Measurements from ENCODE around the gene PRKCZ.

GRCh38 chr1:2081326-2081885, 31.2 kb downstream of the PRKCZ start:
- TF ChIP-seq CTCF (IDR thresholded peaks at IDR 0.05; ENCODE audit: low read depth, low read length, missing input control) = no peak
- no peak for TF ChIP-seq JUND (IDR thresholded peaks at IDR 0.05)
- no peak for TF ChIP-seq MAX (IDR thresholded peaks at IDR 0.05)
- TF ChIP-seq TAF1 (conservative IDR thresholded peaks at IDR 0.05) = no peak
- TF ChIP-seq ATF3 (IDR thresholded peaks at IDR 0.05) = no peak
- no peak for TF ChIP-seq YY1 (IDR thresholded peaks at IDR 0.05)
- TF ChIP-seq REST (IDR thresholded peaks at IDR 0.05) = no peak
- TF ChIP-seq NR2F2 (IDR thresholded peaks at IDR 0.05) = no peak
- no peak for TF ChIP-seq SP1 (IDR thresholded peaks at IDR 0.05)
- TF ChIP-seq RAD21 (IDR thresholded peaks at IDR 0.05) = no peak
- no peak for TF ChIP-seq GABPA (IDR thresholded peaks at IDR 0.05 in 1 of 2, conservative IDR thresholded peaks at IDR 0.05 in 1 of 2)
- no peak for TF ChIP-seq EGR1 (IDR thresholded peaks at IDR 0.05; ENCODE audit: low read depth in 2 of 2)
- no peak for TF ChIP-seq ZBTB33 (IDR thresholded peaks at IDR 0.05)
- TF ChIP-seq HNF4G (IDR thresholded peaks at IDR 0.05) = no peak
